HG02840 (cell line): ENCODE results near the gene BANK1.

Source experiments
- ATAC-seq: cut with Tn5 transposase; IDR thresholded peaks from one replicate; pipeline ENCODE4 v1.9.1; 2021; ENCODE audit warnings: mild to moderate bottlenecking, moderate library complexity, moderate number of reproducible peaks; ENCODE audit not compliant: unreplicated experiment, low FRiP score

Gene BANK1

GRCh38 chr4:101953949-101954348, 163.4 kb downstream of the BANK1 start:
- ATAC-seq, result no peak

GRCh38 chr4:101954351-101954750, 163.8 kb downstream of the BANK1 start:
- ATAC-seq, result no peak

GRCh38 chr4:101954975-101955678, 164.6 kb downstream of the BANK1 start:
- no peak for ATAC-seq

GRCh38 chr4:101956068-101956825, 165.7 kb downstream of the BANK1 start:
- no peak for ATAC-seq

GRCh38 chr4:101958547-101958946, 168.0 kb downstream of the BANK1 start:
- ATAC-seq, result no peak

- ATAC-seq, result no peak
Observed at GRCh38 chr4:101960431-101960830, 169.9 kb downstream of the BANK1 start.

GRCh38 chr4:101961144-101961543, 170.6 kb downstream of the BANK1 start:
- no peak for ATAC-seq

GRCh38 chr4:101967697-101968346, 177.3 kb downstream of the BANK1 start:
- ATAC-seq, result no peak

GRCh38 chr4:101968364-101968763, 177.8 kb downstream of the BANK1 start:
- ATAC-seq, result no peak

GRCh38 chr4:101969965-101970364, 179.4 kb downstream of the BANK1 start:
- ATAC-seq, result no peak

GRCh38 chr4:101970547-101971155, 180.1 kb downstream of the BANK1 start:
- no peak for ATAC-seq

- no peak for ATAC-seq
Observed at GRCh38 chr4:101972791-101973190, 182.3 kb downstream of the BANK1 start.

- ATAC-seq, result no peak
Observed at GRCh38 chr4:101973361-101973760, 182.8 kb downstream of the BANK1 start.

GRCh38 chr4:101977076-101977475, 186.5 kb downstream of the BANK1 start:
- ATAC-seq, result no peak

- ATAC-seq, result no peak
Observed at GRCh38 chr4:101981756-101982155, 191.2 kb downstream of the BANK1 start.

- ATAC-seq, result no peak
Observed at GRCh38 chr4:101983835-101984234, 193.3 kb downstream of the BANK1 start.

GRCh38 chr4:101987623-101988243, 197.2 kb downstream of the BANK1 start:
- ATAC-seq, result peak; percentile 96

- no peak for ATAC-seq
Observed at GRCh38 chr4:101989551-101989950, 199.0 kb downstream of the BANK1 start.

GRCh38 chr4:101992446-101992845, 201.9 kb downstream of the BANK1 start:
- no peak for ATAC-seq

- ATAC-seq, result no peak
Observed at GRCh38 chr4:101993002-101993841, 202.7 kb downstream of the BANK1 start.
